H1 (cell line): Measurements from ENCODE around the gene HES3. TPM values are rescaled to one million over a fixed set of nuclear protein-coding genes. Genes with fewer than 3 reads are reported as not detected.

ENCODE experiments used
- CBX5 ChIP-seq: fragments of 300-800, 300-1000 bp; sonication (generic); IDR thresholded peaks from 2 replicates; pipeline ENCODE4 v1.7.1; 2016; ENCODE audit warnings: antibody characterized with exemption, low read length, low read depth
- CHD2 ChIP-seq: IDR thresholded peaks from 2 replicates; pipeline ENCODE4 v1.6.1; 2012; ENCODE audit warnings: low read length, improper control_type of control experiment
- CTBP2 ChIP-seq: IDR thresholded peaks from 2 replicates; pipeline ENCODE4 v1.7.0; 2011; ENCODE audit warnings: borderline replicate concordance, mild to moderate bottlenecking, moderate library complexity, mixed read lengths, low read length; ENCODE audit not compliant: insufficient read depth, insufficient read length
- CTCF ChIP-seq, 3 experiments: IDR thresholded peaks; 1 replicate in 2 of 3; 2 replicates in 1 of 3; pipeline versions ENCODE4 v1.5.1 to v1.6.1; 2011; ENCODE audit warnings: low read length in 3 of 3, mild to moderate bottlenecking in 3 of 3, inconsistent platforms in 2 of 3, low read depth in 1 of 3, moderate library complexity in 1 of 3; ENCODE audit not compliant: insufficient read depth in 1 of 3; ENCODE audit errors: control extremely low read depth in 1 of 3
- GABPA ChIP-seq: IDR thresholded peaks from 2 replicates; pipeline ENCODE4 v1.6.1; 2011; ENCODE audit warnings: mild to moderate bottlenecking, low read length, moderate library complexity, borderline replicate concordance; ENCODE audit not compliant: insufficient read depth
- POLR2AphosphoS5 ChIP-seq: IDR thresholded peaks from 2 replicates; pipeline ENCODE4 v1.6.1; 2011; ENCODE audit warnings: low read depth, low read length
- POU5F1 ChIP-seq: IDR thresholded peaks from 2 replicates; pipeline ENCODE4 v1.6.1; 2011; ENCODE audit warnings: low read depth, mild to moderate bottlenecking, low read length, moderate library complexity
- RAD21 ChIP-seq, 2 experiments: IDR thresholded peaks in 1 of 2; conservative IDR thresholded peaks in 1 of 2; 2 replicates each; pipeline ENCODE4 v1.6.1; 2011; ENCODE audit warnings: low read depth in 2 of 2, low read length in 2 of 2, improper control_type of control experiment in 1 of 2, inconsistent platforms in 1 of 2, mild to moderate bottlenecking in 1 of 2, moderate library complexity in 1 of 2
- SIN3A ChIP-seq, 2 experiments: IDR thresholded peaks in 1 of 2; conservative IDR thresholded peaks in 1 of 2; 2 replicates each; pipeline ENCODE4 v1.6.1; 2011 to 2012; ENCODE audit warnings: low read length in 2 of 2, improper control_type of control experiment in 1 of 2, low read depth in 1 of 2, mild to moderate bottlenecking in 1 of 2
- SP4 ChIP-seq: IDR thresholded peaks from 2 replicates; pipeline ENCODE4 v1.6.1; 2012; ENCODE audit warnings: low read length, inconsistent platforms
- TAF7 ChIP-seq: optimal IDR thresholded peaks from 2 replicates; pipeline ENCODE3; 2011; ENCODE audit warnings: low read depth, mild to moderate bottlenecking, inconsistent platforms, low read length, moderate library complexity, borderline replicate concordance
- TBP ChIP-seq: IDR thresholded peaks from 2 replicates; pipeline ENCODE4 v1.6.1; 2011; ENCODE audit warnings: low read depth, low read length, improper control_type of control experiment
- TCF12 ChIP-seq: IDR thresholded peaks from 2 replicates; pipeline ENCODE4 v1.6.1; 2011; ENCODE audit warnings: low read depth, mild to moderate bottlenecking, low read length
- polyA plus RNA-seq, 7 experiments: library from polyadenylated mRNA; depleted of rRNA in 3 of 7; stranded (reverse) in 5 of 7; unstranded in 2 of 7; fragments of >200 nt in 5 of 7; fragments of 200-250 nt in 2 of 7; gene quantifications; 1 replicate in 5 of 7; 2 replicates in 1 of 7; 4 replicates in 1 of 7; pipeline versions ENCODE4 v1.2.1 to v1.2.3, GENCODE V29; 2011 to 2013; ENCODE audit warnings: missing spikeins in 2 of 7, mixed read lengths in 2 of 7
- total RNA-seq: library from RNA; stranded (reverse); fragmentation: NEBNext Ultra II Directional; extraction: Animal tissue kit (Norgen Biotek cat#: 25700); gene quantifications from 2 replicates; pipeline ENCODE4 v1.2.1, GENCODE V29; 2021
- TF ChIP-seq, protein P1 (sequence below): IDR thresholded peaks from 2 replicates; pipeline ENCODE4 v1.6.1; 2012; ENCODE audit warnings: low read length, inconsistent platforms

The HES3 gene
- total and polyA plus RNA-seq, 2 of the 8 experiments (the other 6 are each of a cell fraction or from before 2014, with no cell fraction given) = 38.8 to 54.3 TPM

GRCh38 chr1:6246497-6247467 lies 2.8 kb downstream of the HES3 start (continued):
- TF ChIP-seq, protein P1, sequence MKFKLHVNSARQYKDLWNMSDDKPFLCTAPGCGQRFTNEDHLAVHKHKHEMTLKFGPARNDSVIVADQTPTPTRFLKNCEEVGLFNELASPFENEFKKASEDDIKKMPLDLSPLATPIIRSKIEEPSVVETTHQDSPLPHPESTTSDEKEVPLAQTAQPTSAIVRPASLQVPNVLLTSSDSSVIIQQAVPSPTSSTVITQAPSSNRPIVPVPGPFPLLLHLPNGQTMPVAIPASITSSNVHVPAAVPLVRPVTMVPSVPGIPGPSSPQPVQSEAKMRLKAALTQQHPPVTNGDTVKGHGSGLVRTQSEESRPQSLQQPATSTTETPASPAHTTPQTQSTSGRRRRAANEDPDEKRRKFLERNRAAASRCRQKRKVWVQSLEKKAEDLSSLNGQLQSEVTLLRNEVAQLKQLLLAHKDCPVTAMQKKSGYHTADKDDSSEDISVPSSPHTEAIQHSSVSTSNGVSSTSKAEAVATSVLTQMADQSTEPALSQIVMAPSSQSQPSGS = peak; percentile 13; the same call in 1 of the 2 replicates
- TF ChIP-seq GABPA = peak; percentile 74; the same call in 1 of the 2 replicates
- TF ChIP-seq SP4 = no peak
- TF ChIP-seq RAD21 (IDR thresholded peaks at IDR 0.05 in 1 of 2, conservative IDR thresholded peaks at IDR 0.05 in 1 of 2; ENCODE audit: low read depth in 2 of 2, low read length in 2 of 2) = peak; percentile 93 to 94
- peak; percentile 28 for TF ChIP-seq POLR2AphosphoS5
- TF ChIP-seq CBX5 = no peak
- 0 out of 4 replicates have a peak, but pooled peaks of 1 of the 2 experiments have one; percentile 16 for TF ChIP-seq SIN3A (conservative IDR thresholded peaks at IDR 0.05 in 1 of 2, IDR thresholded peaks at IDR 0.05 in 1 of 2; ENCODE audit: low read depth in 1 of 2, low read length in 2 of 2)
- peak in 2 of 3 experiments; percentile 92; a peak in 3 of 4 replicates for TF ChIP-seq CTCF (IDR thresholded peaks at IDR 0.05; ENCODE audit: control extremely low read depth in 1 of 3, insufficient read depth in 1 of 3, low read depth in 1 of 3, low read length in 3 of 3)
- TF ChIP-seq CTBP2 = no peak
- TF ChIP-seq TBP = peak; percentile 78
- TF ChIP-seq TCF12 = no peak
- peak; percentile 46 for TF ChIP-seq TAF7
- no peak for TF ChIP-seq POU5F1
- TF ChIP-seq CHD2 = peak; percentile 15; the same call in 1 of the 2 replicates
